ENCODE measurements around the gene FAH. TPM values are rescaled to one million over a fixed set of nuclear protein-coding genes. Genes with fewer than 3 reads are reported as not detected.

Gene FAH
- polyA plus RNA-seq, 1 donor (not counting 4 experiments of a cell fraction or from before 2014, with no cell fraction given): 29.4 TPM

- no peaks in the 10 kb centered on the region for H3K9me3 ChIP-seq (ENCODE audit: control insufficient read depth, low read depth, low read length)
- peak overlapping the region; percentile 38 for H3K4me2 ChIP-seq (ENCODE audit: control insufficient read depth, extremely low read depth, insufficient read depth, low read depth, low read length)
- no peaks in the 10 kb centered on the region for H3K79me2 ChIP-seq (ENCODE audit: control insufficient read depth, insufficient read depth, low read length)
- TF ChIP-seq, protein P1, sequence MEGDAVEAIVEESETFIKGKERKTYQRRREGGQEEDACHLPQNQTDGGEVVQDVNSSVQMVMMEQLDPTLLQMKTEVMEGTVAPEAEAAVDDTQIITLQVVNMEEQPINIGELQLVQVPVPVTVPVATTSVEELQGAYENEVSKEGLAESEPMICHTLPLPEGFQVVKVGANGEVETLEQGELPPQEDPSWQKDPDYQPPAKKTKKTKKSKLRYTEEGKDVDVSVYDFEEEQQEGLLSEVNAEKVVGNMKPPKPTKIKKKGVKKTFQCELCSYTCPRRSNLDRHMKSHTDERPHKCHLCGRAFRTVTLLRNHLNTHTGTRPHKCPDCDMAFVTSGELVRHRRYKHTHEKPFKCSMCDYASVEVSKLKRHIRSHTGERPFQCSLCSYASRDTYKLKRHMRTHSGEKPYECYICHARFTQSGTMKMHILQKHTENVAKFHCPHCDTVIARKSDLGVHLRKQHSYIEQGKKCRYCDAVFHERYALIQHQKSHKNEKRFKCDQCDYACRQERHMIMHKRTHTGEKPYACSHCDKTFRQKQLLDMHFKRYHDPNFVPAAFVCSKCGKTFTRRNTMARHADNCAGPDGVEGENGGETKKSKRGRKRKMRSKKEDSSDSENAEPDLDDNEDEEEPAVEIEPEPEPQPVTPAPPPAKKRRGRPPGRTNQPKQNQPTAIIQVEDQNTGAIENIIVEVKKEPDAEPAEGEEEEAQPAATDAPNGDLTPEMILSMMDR (optimal IDR thresholded peaks at IDR 0.05 in 1 of 3, IDR thresholded peaks at IDR 0.05 in 1 of 3, conservative IDR thresholded peaks at IDR 0.05 in 1 of 3; ENCODE audit: extremely low read depth in 1 of 3, insufficient read depth in 2 of 3, low read length in 3 of 3): no peak
- H3K36me3 ChIP-seq (ENCODE audit: control insufficient read depth in 2 of 2, extremely low read depth in 1 of 2, insufficient read depth in 2 of 2, low read length in 2 of 2): peaks cover 16 to 29% of the 10 kb centered on the region in 2 experiments
- peaks cover 12% of the 10 kb centered on the region for H3K4me1 ChIP-seq (ENCODE audit: control insufficient read depth, extremely low read depth, insufficient read depth, low read length)
- no peaks in the 10 kb centered on the region for H3K9me1 ChIP-seq (ENCODE audit: control insufficient read depth, extremely low read depth, insufficient read depth, low read length)
- H3K27ac ChIP-seq (ENCODE audit: control insufficient read depth, insufficient read depth, low read length): peak overlapping the region; percentile 28
- no peaks in the 10 kb centered on the region for H3K27me3 ChIP-seq (ENCODE audit: control insufficient read depth, extremely low read depth, insufficient read depth, low read length)
- DNase-seq (ENCODE audit: low read depth, low spot score): no peak
- no peak overlapping the region for H2AFZ ChIP-seq (ENCODE audit: control insufficient read depth, low read length)
- H3K4me3 ChIP-seq (ENCODE audit: control insufficient read depth in 2 of 3, extremely low read depth in 1 of 3, insufficient read depth in 2 of 3, low read depth in 1 of 3, low read length in 3 of 3): peak overlapping the region in 1 of 3 experiments; percentile 38
- no peaks in the 10 kb centered on the region for H4K20me1 ChIP-seq (ENCODE audit: control insufficient read depth, extremely low read depth, insufficient read depth, low read length)
- no peak overlapping the region for H3K9ac ChIP-seq (ENCODE audit: control insufficient read depth, extremely low read depth, insufficient read depth, low read length)
- dilution Hi-C loops (cut with MboI; ENCODE audit: extremely low pct_ligation_motif_present, low sequenced_read_pairs): no loop called here
- FAIRE-seq: peak; percentile 84
Observed at GRCh38 chr15:80179025-80179759, 26.4 kb downstream of the FAH start.

DNA sequence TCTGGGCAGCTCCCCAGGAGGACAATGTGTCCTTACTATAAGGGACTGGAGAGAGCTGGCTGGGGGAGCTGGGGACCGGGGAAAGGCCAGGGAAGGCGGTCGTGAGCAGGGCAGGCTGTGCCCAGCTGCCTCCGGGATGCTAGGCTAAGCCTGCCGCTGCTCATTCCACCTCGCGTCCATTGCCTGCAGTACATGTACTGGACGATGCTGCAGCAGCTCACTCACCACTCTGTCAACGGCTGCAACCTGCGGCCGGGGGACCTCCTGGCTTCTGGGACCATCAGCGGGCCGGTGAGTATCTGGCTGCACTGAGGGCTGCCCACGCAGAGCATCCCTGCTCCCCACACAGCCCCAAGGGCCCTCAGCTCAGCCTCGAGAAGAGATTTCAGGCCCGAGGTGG is 27.1 kb downstream of the FAH start:
- no peak overlapping the region for H3K4me2 ChIP-seq (ENCODE audit: control insufficient read depth, extremely low read depth, insufficient read depth, low read depth, low read length)
- no peak for TF ChIP-seq EZH2 (IDR thresholded peaks at IDR 0.05; ENCODE audit: low read length)
- TF ChIP-seq, protein P1 (optimal IDR thresholded peaks at IDR 0.05 in 1 of 3, IDR thresholded peaks at IDR 0.05 in 1 of 3, conservative IDR thresholded peaks at IDR 0.05 in 1 of 3; ENCODE audit: extremely low read depth in 1 of 3, insufficient read depth in 2 of 3, low read length in 3 of 3): no peak
- H4K20me1 ChIP-seq (ENCODE audit: control insufficient read depth, extremely low read depth, insufficient read depth, low read length): no peaks in the 10 kb centered on the region
- H3K9me3 ChIP-seq (ENCODE audit: control insufficient read depth, low read depth, low read length): no peaks in the 10 kb centered on the region
- dilution Hi-C loops (cut with MboI; ENCODE audit: extremely low pct_ligation_motif_present, low sequenced_read_pairs): no loop called here
- peaks cover 16 to 29% of the 10 kb centered on the region in 2 experiments for H3K36me3 ChIP-seq (ENCODE audit: control insufficient read depth in 2 of 2, extremely low read depth in 1 of 2, insufficient read depth in 2 of 2, low read length in 2 of 2)
- no peaks in the 10 kb centered on the region for H3K79me2 ChIP-seq (ENCODE audit: control insufficient read depth, insufficient read depth, low read length)
- no peaks in the 10 kb centered on the region for H3K9me1 ChIP-seq (ENCODE audit: control insufficient read depth, extremely low read depth, insufficient read depth, low read length)
- FAIRE-seq: no peak
- no peak overlapping the region for H2AFZ ChIP-seq (ENCODE audit: control insufficient read depth, low read length)
- H3K9ac ChIP-seq (ENCODE audit: control insufficient read depth, extremely low read depth, insufficient read depth, low read length): no peak overlapping the region
- no peaks in the 10 kb centered on the region for H3K27me3 ChIP-seq (ENCODE audit: control insufficient read depth, extremely low read depth, insufficient read depth, low read length)
- peaks cover 12% of the 10 kb centered on the region for H3K4me1 ChIP-seq (ENCODE audit: control insufficient read depth, extremely low read depth, insufficient read depth, low read length)
- H3K27ac ChIP-seq (ENCODE audit: control insufficient read depth, insufficient read depth, low read length): no peak overlapping the region
- no peak overlapping the region for H3K4me3 ChIP-seq (ENCODE audit: control insufficient read depth in 2 of 3, extremely low read depth in 1 of 3, insufficient read depth in 2 of 3, low read depth in 1 of 3, low read length in 3 of 3)
- no peak for DNase-seq (ENCODE audit: low read depth, low spot score)

Data from keratinocyte (primary cell).